Measurements from ENCODE around the gene ALDH1A1. TPM values are rescaled to one million over a fixed set of nuclear protein-coding genes. Genes with fewer than 3 reads are reported as not detected.

Gene ALDH1A1
- polyA plus RNA-seq, 3 donors = 28.6 to 117 (median 105) TPM

DNA sequence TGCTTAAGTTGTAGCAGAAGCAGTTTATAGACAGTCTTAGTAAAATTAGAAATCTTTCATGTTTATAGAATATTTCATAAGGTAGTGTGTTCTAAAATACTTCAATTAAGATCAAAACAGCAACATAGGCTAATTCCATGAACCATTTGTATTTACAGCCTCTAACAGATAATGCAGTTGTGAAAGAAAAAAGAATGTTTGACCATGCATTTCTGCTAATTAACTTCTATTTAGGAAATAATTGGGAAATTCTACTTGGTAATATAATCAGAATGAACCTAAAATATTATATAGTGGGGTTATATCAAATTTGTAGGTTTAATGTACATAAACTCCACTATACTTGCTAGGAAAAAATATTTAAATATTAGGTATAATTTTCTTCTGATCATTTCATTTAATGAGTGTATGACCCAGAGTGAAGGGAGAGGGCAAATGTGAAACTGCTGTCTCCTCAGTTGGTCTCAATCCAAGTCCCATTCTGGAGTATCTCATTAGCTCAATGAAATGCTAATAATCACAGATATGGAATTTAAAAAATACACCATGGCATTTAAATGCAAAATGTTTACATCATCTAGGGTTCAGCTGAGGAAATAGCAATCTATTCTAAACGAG lies 34.9 kb downstream of the ALDH1A1 start:
- Histone ChIP-seq H3K9ac (ENCODE audit: insufficient read depth, low read length, poor library complexity, severe bottlenecking) (no peak overlapping the region), H3K36me3 (replicated peaks in 1 of 2; ENCODE audit: control insufficient read depth in 1 of 2, insufficient read depth in 2 of 2, low read length in 2 of 2) (peaks cover 5 to 18% of the 10 kb centered on the region in 2 donors), H3K4me3 (replicated peaks in 1 of 3; ENCODE audit: low read depth in 2 of 3, low read length in 3 of 3) (no peak overlapping the region), H3K9me3 (replicated peaks in 1 of 2; ENCODE audit: control insufficient read depth in 1 of 2, insufficient read depth in 1 of 2, low read length in 2 of 2) (no peaks in the 10 kb centered on the region), H3K4me2 (replicated peaks; ENCODE audit: extremely low read depth, low read length, poor library complexity, severe bottlenecking) (no peak overlapping the region), H3K79me2 (ENCODE audit: insufficient read depth, low read length) (no peaks in the 10 kb centered on the region), H2AFZ (ENCODE audit: insufficient read depth, low read depth, low read length, poor library complexity, severe bottlenecking) (no peak overlapping the region), H3K27me3 (ENCODE audit: control insufficient read depth in 2 of 2, insufficient read depth in 2 of 2, low read length in 2 of 2) (no peaks in the 10 kb centered on the region), H3K4me1 (ENCODE audit: control insufficient read depth in 1 of 2, insufficient read depth in 2 of 2, low read length in 2 of 2) (no peaks in the 10 kb centered on the region), H4K20me1 (ENCODE audit: insufficient read depth, low read length) (no peaks in the 10 kb centered on the region), H3K27ac (ENCODE audit: low read depth in 1 of 2, low read length in 2 of 2) (no peak overlapping the region)
- DNase-seq = no peak
- Mint-ChIP-seq H3K27me3 (ENCODE audit: low read depth in 3 of 3) (peaks cover 0 to 3% (median 0%) of the 10 kb centered on the region in 3 donors), H3K9me3 (peaks cover 0 to 4% (median 0%) of the 10 kb centered on the region in 7 donors), H3K4me3 (no peak overlapping the region), H3K4me1 (peaks cover 2% of the 10 kb centered on the region), H3K27ac (no peak overlapping the region), H3K36me3 (peaks cover 50 to 58% of the 10 kb centered on the region in 2 donors)
- intact Hi-C loops (cut with micrococcal nuclease) = no loop called here
- TF ChIP-seq, protein P1, sequence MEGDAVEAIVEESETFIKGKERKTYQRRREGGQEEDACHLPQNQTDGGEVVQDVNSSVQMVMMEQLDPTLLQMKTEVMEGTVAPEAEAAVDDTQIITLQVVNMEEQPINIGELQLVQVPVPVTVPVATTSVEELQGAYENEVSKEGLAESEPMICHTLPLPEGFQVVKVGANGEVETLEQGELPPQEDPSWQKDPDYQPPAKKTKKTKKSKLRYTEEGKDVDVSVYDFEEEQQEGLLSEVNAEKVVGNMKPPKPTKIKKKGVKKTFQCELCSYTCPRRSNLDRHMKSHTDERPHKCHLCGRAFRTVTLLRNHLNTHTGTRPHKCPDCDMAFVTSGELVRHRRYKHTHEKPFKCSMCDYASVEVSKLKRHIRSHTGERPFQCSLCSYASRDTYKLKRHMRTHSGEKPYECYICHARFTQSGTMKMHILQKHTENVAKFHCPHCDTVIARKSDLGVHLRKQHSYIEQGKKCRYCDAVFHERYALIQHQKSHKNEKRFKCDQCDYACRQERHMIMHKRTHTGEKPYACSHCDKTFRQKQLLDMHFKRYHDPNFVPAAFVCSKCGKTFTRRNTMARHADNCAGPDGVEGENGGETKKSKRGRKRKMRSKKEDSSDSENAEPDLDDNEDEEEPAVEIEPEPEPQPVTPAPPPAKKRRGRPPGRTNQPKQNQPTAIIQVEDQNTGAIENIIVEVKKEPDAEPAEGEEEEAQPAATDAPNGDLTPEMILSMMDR (IDR thresholded peaks at IDR 0.05) = no peak
- no CpG with 5 or more reads among the region's 1 CpG for WGBS (ENCODE audit: insufficient coverage)

DNA sequence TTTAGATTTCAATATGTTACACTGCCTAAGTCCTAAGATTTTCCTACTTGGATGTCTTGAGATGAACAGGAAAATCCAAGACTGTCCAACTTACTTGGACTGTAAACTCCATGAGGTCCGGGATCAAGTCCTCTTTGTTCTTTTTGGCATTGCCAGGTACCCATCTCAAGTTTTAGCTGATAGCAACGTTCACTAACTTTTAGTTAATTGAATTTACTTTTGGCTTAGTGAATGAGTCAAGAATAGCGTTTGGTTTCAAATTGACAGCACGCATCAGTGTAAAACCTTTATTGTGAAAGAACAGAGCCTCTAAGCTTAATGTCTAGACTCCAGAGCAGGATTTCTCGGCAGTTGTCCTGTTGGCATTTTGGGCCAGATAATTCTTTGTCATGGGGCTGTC lies 37.2 kb downstream of the ALDH1A1 start:
- no peaks in the 10 kb centered on the region for H3K9me3 ChIP-seq (replicated peaks in 1 of 2; ENCODE audit: control insufficient read depth in 1 of 2, insufficient read depth in 1 of 2, low read length in 2 of 2)
- H3K9ac ChIP-seq (ENCODE audit: insufficient read depth, low read length, poor library complexity, severe bottlenecking) = no peak overlapping the region
- no peak overlapping the region for H3K27ac ChIP-seq (ENCODE audit: low read depth in 1 of 2, low read length in 2 of 2)
- no peak for DNase-seq
- no peaks in the 10 kb centered on the region for H3K27me3 ChIP-seq (ENCODE audit: control insufficient read depth in 2 of 2, insufficient read depth in 2 of 2, low read length in 2 of 2)
- no peaks in the 10 kb centered on the region for H3K79me2 ChIP-seq (ENCODE audit: insufficient read depth, low read length)
- H3K4me1 ChIP-seq (ENCODE audit: control insufficient read depth in 1 of 2, insufficient read depth in 2 of 2, low read length in 2 of 2) = no peaks in the 10 kb centered on the region
- no peak overlapping the region for H3K4me2 ChIP-seq (replicated peaks; ENCODE audit: extremely low read depth, low read length, poor library complexity, severe bottlenecking)
- Mint-ChIP-seq H3K27ac (no peak overlapping the region), H3K9me3 (peaks cover 0 to 1% (median 0%) of the 10 kb centered on the region in 7 donors), H3K36me3 (peaks cover 48 to 61% of the 10 kb centered on the region in 2 donors), H3K4me3 (no peak overlapping the region), H3K4me1 (peaks cover 5% of the 10 kb centered on the region), H3K27me3 (ENCODE audit: low read depth in 3 of 3) (peaks cover 0 to 3% (median 0%) of the 10 kb centered on the region in 3 donors)
- intact Hi-C loops (cut with micrococcal nuclease) = no loop called here
- H3K36me3 ChIP-seq (replicated peaks in 1 of 2; ENCODE audit: control insufficient read depth in 1 of 2, insufficient read depth in 2 of 2, low read length in 2 of 2) = peaks cover 5 to 18% of the 10 kb centered on the region in 2 donors
- no peak overlapping the region for H2AFZ ChIP-seq (ENCODE audit: insufficient read depth, low read depth, low read length, poor library complexity, severe bottlenecking)
- TF ChIP-seq, protein P1 (IDR thresholded peaks at IDR 0.05) = no peak
- no peak overlapping the region for H3K4me3 ChIP-seq (replicated peaks in 1 of 3; ENCODE audit: low read depth in 2 of 3, low read length in 3 of 3)
- WGBS (ENCODE audit: insufficient coverage) = 89% methylated on average over 3 of the region's 5 CpGs
- no peaks in the 10 kb centered on the region for H4K20me1 ChIP-seq (ENCODE audit: insufficient read depth, low read length)

All from CD14-positive monocyte (primary cell).